ENCODE data around the gene FSD1. TPM values are rescaled to one million over a fixed set of nuclear protein-coding genes. Genes with fewer than 3 reads are reported as not detected.
A peak's percentile ranks its signal among the peaks of the same experiment; 100 is the strongest.

FSD1 gene
- total and polyA plus RNA-seq, 9 of the 15 experiments (the other 6 are each of a cell fraction or from before 2014, with no cell fraction given): 0.11 to 1.9 (median 0.94) TPM; not detected in 1

DNA sequence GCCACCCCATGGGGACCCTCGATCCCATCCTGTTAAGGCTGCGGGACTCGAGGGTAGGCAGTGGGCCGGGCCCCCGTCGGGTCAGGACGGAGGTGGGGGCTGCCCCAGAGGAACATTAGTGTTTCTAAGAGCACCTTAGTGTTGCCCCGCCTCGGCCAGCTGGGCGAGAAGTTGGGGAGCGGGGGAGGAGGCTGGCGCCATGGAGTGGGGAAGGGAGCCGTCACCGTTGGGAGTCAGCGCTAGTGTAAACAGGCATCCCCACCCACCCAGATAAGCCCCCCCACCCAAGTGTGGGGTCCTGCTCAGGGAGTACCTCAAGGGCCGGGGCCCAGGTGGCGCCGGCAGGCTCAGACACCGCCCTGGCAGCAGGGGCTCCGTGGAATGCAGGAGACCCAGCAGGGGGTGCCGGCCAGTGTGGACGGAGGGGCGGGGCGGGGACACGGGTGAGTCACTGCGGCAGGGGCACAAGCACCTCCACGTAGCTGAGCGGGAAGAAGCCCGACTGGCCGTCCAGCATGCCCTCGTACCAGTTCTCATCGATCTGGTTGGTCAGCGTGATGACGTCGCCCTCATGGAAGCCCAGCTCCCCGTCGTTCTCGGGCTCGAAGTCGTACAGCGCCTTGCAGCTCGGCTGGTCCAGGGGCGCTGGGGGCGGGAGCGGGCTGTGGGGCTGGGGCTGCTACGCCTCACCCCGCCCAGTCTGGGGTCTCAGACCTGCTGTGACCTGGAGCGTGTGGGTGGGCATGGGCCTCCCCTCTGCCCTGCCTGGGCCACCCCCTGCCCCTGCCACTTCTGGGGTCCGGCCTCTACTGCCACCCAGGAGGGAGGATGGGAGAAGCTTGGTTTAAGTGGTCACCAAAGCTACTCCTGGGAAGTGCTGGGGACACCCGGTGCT lies 57.0 kb downstream of the FSD1 start (continued):
- TF ChIP-seq KDM5B (IDR thresholded peaks at IDR 0.05; ENCODE audit: insufficient replicate concordance, low read depth, low read length): no peak
- TF ChIP-seq ZNF277 (CRISPR knock-in tag; IDR thresholded peaks at IDR 0.05; ENCODE audit: borderline replicate concordance): no peak
- no peak for TF ChIP-seq HINFP (tag; conservative IDR thresholded peaks at IDR 0.05; ENCODE audit: low read depth)
- no peak for TF ChIP-seq SOX6 (IDR thresholded peaks at IDR 0.05)
- no peak for TF ChIP-seq BRD9 (IDR thresholded peaks at IDR 0.05; ENCODE audit: low read depth, partially characterized antibody)
- TF ChIP-seq, protein P1, sequence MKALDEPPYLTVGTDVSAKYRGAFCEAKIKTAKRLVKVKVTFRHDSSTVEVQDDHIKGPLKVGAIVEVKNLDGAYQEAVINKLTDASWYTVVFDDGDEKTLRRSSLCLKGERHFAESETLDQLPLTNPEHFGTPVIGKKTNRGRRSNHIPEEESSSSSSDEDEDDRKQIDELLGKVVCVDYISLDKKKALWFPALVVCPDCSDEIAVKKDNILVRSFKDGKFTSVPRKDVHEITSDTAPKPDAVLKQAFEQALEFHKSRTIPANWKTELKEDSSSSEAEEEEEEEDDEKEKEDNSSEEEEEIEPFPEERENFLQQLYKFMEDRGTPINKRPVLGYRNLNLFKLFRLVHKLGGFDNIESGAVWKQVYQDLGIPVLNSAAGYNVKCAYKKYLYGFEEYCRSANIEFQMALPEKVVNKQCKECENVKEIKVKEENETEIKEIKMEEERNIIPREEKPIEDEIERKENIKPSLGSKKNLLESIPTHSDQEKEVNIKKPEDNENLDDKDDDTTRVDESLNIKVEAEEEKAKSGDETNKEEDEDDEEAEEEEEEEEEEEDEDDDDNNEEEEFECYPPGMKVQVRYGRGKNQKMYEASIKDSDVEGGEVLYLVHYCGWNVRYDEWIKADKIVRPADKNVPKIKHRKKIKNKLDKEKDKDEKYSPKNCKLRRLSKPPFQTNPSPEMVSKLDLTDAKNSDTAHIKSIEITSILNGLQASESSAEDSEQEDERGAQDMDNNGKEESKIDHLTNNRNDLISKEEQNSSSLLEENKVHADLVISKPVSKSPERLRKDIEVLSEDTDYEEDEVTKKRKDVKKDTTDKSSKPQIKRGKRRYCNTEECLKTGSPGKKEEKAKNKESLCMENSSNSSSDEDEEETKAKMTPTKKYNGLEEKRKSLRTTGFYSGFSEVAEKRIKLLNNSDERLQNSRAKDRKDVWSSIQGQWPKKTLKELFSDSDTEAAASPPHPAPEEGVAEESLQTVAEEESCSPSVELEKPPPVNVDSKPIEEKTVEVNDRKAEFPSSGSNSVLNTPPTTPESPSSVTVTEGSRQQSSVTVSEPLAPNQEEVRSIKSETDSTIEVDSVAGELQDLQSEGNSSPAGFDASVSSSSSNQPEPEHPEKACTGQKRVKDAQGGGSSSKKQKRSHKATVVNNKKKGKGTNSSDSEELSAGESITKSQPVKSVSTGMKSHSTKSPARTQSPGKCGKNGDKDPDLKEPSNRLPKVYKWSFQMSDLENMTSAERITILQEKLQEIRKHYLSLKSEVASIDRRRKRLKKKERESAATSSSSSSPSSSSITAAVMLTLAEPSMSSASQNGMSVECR (CRISPR knock-in tag; IDR thresholded peaks at IDR 0.05): no peak
- TF ChIP-seq ZNF696 (CRISPR knock-in tag; conservative IDR thresholded peaks at IDR 0.05): no peak
- no peak for TF ChIP-seq BRF1 (IDR thresholded peaks at IDR 0.05; ENCODE audit: borderline replicate concordance, extremely low read depth, insufficient read length)
- peak; percentile 19; the same call in 1 of the 2 replicates for TF ChIP-seq ZFX (CRISPR knock-in tag; IDR thresholded peaks at IDR 0.05)
- no peak for TF ChIP-seq MEIS2 (IDR thresholded peaks at IDR 0.05; ENCODE audit: partially characterized antibody)
- TF ChIP-seq TRIM28 (IDR thresholded peaks at IDR 0.05): no peak
- TF ChIP-seq SLC30A9 (CRISPR knock-in tag; IDR thresholded peaks at IDR 0.05): no peak
- TF ChIP-seq POLR2G (IDR thresholded peaks at IDR 0.05; ENCODE audit: low read depth, low read length): peak; percentile 71
